SK-MEL-5 (cell line): Measurements from ENCODE around the gene ZNFX1. TPM values are rescaled to one million over a fixed set of nuclear protein-coding genes. Genes with fewer than 3 reads are reported as not detected.
"Not testable (repeated sequence)": the region's sequence is repeated elsewhere in the genome, so short reads cannot be mapped to it uniquely, and the experiment has no call there.

Experiments used
- DNase-seq: peaks from one replicate; pipeline ENCODE4 v3.0.0-alpha.2; 2016; ENCODE audit warnings: low read depth, low spot score
- in situ Hi-C: cut with HindIII; loops from 2 replicates; pipeline ENCODE4 v1.10.0; 2016; ENCODE audit warnings: low sequenced_read_pairs, high pct_unique_total_duplicates, low pct_unique_long_range_greater_than_20kb
- total RNA-seq: library from RNA; depleted of rRNA; stranded (reverse); fragments of >200 nt; shearing (Covaris generic); gene quantifications from 2 replicates; pipeline ENCODE4 v1.2.3, GENCODE V29; 2014

ZNFX1 gene
- total RNA-seq, 1 experiment from 2014 or later, result 20.3 TPM

DNA sequence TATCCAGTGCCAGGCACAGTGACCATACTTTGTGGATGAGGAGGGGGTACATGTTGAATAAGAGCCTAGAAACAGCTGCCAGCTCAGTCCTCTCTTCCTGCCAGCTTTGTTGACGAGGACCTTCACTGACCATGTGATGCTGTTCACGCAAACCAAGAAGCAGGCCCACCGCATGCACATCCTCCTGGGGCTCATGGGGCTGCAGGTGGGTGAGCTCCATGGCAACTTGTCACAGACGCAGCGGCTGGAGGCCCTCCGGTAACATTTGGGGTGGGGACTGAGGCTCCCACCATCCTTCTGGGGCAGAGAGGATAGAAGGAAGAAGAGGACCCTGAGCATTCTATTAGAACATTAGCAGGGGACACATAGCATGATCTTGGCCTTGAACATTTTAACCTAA is 43.0 kb downstream of the ZNFX1 start:
- in situ Hi-C loops, result no loop called here
- DNase-seq, result no peak

GRCh38 chr20:49233226-49233625 is 44.6 kb downstream of the ZNFX1 start:
- in situ Hi-C loops, result no loop called here
- no peak for DNase-seq

DNA sequence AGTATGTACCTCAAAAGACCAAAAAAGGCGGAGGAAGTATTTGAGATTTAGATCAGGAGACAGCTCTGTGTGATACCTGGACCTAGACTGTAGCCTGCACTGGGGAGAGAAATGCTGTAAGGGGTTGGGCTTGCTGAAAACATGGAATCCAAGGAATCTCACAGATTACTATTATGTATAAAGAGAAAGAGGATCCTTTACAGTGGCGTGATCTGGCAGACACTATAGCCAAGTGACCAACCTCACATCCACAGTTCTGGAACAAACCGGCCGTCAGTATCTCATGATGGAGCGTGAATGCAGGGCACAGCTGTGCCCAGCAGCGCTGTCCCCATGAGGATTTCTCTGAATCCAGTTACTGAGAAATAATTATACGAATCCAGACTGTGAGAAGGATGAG is 46.4 kb downstream of the ZNFX1 start:
- in situ Hi-C loops, result no loop called here
- DNase-seq, result no peak

DNA sequence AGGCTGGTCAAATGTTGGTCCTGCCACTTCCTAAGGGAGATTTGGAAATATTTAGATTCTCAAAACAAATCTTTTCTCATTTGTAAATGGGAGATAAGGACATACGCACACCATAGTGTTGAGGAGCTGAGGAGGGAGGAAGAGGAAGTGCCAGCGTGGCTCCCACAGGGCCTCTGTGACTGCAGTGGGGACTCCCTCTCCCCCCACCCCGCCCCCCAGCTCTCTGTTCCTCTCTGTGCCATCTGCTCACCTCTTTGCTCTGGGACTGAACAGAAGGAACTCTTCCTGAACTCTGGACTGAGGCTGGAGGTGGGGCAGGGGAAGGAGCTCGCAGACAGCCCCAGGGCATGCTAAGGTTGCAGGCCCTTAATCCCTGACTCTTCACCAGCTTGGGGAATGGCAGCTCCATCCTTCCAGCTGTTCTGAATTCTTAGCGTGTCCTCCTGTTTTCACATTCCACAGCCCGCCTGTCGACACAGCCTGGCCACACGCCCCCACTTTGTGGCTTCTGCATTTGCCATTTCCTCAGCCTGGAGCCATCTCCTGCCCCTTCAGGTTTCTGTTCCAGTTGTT is 47.2 kb downstream of the ZNFX1 start:
- in situ Hi-C loops, result no loop called here
- no peak for DNase-seq

DNA sequence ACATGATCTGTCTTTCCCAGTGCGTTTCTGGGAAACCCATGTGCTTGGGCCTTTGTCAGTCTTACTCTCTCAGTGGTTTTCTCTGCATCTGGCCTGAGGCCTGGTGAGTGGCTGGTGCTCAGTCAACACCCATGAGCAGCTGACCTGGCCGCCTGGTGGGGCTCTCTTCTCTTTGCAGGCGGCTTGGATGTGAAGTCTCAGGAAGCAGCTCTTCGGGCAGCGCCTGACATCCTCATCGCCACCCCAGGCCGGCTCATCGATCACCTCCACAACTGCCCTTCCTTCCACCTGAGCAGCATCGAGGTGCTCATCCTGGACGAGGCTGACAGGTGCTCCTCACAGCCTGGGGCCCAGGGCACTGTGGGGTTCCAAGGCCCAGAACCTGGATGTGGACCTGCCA is 47.8 kb downstream of the ZNFX1 start:
- no peak for DNase-seq

GRCh38 chr20:49229381-49229780 is 48.5 kb downstream of the ZNFX1 start:
- no peak for DNase-seq
- in situ Hi-C loops, result no loop called here

More for the DNA sequence above, 47.8 kb downstream of the ZNFX1 start:
- in situ Hi-C loops, result no loop called here

GRCh38 chr20:49228676-49229075 is 49.2 kb downstream of the ZNFX1 start:
- DNase-seq, result no peak
- in situ Hi-C loops, result no loop called here

GRCh38 chr20:49225896-49226295 is 52.0 kb downstream of the ZNFX1 start:
- in situ Hi-C loops, result no loop called here
- no peak for DNase-seq

DNA sequence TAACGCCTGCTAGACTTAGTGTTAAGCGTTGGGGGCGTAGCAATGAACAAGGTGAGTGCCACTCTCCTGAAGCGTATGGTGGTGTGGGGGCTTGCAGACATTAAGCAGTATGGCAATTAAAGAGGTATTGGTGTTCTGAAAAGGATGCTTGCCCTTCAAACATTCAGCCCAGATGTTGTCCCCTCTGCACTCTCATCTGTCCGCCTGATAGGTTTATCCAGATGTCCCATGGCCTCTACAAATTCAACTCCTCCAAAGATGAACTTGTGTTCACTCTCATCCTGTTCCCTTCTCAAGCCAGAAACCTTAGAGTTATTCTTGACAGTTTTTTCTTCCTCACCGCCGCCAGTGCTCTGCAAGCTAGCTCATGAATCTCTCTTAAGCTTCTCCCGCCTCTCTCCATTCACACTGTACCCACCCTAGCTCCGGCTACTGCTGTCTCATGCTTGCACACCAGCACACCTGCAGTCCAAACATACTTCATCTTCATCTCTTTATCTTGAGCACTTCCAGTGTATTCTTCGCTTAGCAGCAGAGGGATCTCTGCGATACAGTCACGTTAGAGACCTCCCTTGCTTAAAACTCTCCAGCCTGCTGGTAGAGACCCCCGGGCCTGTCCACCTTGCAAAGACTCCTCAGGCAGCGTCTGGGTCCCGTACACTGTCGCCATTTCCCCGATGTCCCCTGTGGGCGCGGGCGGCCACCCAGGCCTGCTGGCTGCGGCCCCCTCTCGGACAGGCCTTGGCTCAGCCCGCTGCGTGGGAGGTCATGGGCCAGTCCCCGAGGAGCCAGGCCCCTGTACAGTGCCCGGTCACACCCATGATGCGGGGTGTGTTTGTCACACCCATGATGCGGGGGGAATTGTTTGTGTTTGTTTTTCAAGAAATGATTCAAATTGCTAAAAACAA is 57.7 kb downstream of the ZNFX1 start:
- in situ Hi-C loops, result no loop called here

DNA sequence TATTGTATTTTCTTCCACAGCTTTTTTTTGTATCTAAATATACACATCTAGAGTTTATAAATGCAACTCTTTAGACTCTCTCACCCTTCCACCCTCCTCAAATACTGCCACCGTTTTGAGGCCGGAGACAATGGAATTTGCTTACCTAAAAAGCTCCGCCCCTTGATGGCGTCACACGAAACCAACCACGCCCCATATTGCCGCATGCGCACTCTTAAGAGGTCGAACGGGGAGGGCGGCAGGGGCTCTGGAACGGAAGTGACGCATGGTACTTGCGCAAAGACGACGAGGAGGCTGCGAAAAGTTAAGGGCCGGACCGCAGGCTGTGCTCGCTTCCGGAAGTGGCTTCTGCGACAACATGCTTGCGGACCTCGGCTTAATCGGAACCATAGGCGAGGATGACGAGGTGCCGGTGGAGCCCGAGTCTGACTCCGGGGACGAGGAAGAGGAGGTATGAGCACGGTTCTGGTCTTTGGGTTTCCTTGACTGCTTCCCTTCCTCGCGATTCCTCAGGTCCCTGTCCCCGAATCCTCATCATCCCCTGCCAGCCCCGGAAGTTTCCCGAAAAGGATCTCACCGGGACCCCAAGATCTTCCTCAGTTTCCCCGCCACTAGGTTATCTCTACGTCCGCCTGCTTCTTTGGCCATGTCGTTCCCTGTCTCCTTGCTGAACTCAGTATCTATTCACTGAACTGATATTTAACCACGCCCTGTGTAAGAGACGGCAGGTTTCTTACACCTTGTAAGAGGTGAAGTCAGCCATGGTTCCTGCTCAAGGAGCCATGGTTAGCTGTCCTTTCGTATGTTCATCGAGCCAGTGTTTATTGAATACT is 58.5 kb downstream of the ZNFX1 start, which contains the start of gene DDX27:
DDX27 (plus strand) TSS at position 326 of the 833 bp plus-strand sequence; CDS start at position 359, 33 bp downstream.
- in situ Hi-C loops, result no loop called here
- DNase-seq, result peak; percentile 99

More for the DNA sequence above, 57.7 kb downstream of the ZNFX1 start:
- DNase-seq, result no peak

DNA sequence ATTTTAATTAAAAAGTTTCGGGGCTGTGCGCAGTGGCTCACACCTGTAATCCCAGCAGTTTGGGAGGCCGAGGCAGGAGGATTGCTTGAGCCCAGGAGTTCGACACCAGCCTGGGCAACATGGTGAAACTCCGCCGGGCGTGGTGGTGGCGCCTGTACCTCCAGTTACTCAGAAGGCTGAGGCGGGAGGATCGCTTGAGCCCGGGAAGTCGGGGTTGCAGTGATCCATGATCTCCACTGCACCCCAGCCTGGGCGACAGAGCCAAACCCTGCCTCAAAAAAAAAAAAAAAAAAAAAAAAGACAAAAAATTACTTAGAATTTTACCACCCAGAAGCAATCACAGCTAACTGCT is 59.1 kb downstream of the ZNFX1 start:
- DNase-seq, in situ Hi-C loops: not testable (repeated sequence)

- in situ Hi-C loops, result no loop called here
Measured at GRCh38 chr20:49216991-49217578, 60.8 kb downstream of the ZNFX1 start.

GRCh38 chr20:49215232-49215631 is 62.6 kb downstream of the ZNFX1 start:
- in situ Hi-C loops, result no loop called here
- DNase-seq, result no peak

More at GRCh38 chr20:49216991-49217578, 60.8 kb downstream of the ZNFX1 start:
- DNase-seq, result peak; percentile 93

DNA sequence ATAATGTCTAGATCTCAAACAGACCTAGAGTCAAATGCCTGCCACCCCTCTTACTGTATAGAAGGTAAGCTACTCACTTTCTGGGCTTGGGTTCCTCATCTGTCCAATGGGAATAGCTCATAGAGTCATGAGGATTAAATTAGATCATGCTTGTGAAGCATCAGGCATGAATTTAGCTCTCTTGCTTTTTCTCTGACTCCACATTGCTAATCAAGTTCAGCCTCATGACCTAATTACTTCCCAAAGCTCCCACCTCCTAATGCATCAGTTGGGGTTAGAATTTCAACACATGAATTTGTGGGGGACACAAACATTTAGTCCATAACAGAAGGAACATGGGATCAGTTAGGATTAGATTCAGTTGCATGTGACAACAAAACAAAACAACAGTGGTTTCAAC is 63.3 kb downstream of the ZNFX1 start:
- in situ Hi-C loops, result no loop called here
- DNase-seq, result no peak

GRCh38 chr20:49210757-49211110 is 67.1 kb downstream of the ZNFX1 start:
- in situ Hi-C loops, result no loop called here

DNA sequence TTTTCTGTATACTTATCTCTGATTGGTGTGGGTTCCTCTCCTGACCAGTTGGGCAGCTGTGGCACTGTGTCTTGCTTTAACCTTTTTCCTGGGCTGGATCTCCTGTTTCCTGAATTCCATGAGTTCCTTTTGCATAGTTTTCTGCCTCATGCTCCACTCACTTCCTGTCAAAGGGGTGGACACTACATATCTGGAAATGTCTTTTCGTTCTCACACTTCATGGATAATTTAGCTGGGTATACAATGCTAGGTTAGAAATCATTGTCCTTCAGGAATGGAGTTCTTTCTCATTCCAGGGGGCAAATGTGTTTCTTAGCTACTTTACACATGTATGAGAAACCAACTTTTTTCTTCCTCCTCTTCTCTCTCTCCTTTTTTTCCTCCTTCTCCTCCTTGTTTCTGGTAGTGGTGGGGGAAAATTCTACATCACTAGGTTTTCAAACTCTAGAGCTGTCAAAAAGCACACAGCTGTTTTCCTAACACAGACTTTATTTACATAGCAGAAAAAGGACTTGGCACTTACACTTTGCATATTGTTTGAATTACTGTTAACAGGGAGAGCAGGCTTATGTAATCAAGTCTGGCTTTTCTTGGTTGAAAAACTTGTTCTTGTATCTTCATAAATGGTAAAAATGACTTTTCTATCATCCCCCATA is 67.6 kb downstream of the ZNFX1 start:
- in situ Hi-C loops, result no loop called here
- no peak for DNase-seq

More at GRCh38 chr20:49210757-49211110, 67.1 kb downstream of the ZNFX1 start:
- DNase-seq, result no peak

GRCh38 chr20:49207076-49207475 is 70.8 kb downstream of the ZNFX1 start:
- in situ Hi-C loops, result no loop called here

More at GRCh38 chr20:49207076-49207475, 70.8 kb downstream of the ZNFX1 start:
- peak; percentile 34 for DNase-seq
